ENCODE data around the gene NRAP.

DNA sequence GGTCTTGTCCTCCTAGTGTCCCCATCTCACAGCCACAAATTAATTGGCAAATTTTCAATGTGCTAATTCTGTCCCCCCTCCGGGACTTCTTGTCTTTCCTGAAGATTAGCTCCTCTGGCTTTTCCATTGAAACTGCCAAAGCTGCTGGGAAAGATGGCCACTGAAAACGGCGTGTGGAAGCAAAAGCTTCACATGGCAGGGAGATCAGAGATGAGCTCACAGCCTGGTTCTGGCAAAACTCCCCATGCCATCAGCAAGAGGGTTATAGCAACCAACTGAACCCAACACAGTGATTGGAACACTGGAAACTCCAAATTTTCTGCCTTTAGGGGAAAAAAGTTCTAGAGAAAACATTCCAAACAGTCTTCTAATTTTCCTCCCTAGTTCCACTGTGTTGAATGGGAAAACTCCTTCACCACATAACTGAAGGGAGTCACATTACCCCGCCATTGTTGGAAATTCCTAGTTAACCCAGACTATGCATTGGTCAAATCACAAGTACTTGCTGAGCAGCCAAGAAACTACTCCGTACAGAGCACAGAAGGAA, 37.0 kb downstream of the NRAP start:
- TF ChIP-seq, protein P1, sequence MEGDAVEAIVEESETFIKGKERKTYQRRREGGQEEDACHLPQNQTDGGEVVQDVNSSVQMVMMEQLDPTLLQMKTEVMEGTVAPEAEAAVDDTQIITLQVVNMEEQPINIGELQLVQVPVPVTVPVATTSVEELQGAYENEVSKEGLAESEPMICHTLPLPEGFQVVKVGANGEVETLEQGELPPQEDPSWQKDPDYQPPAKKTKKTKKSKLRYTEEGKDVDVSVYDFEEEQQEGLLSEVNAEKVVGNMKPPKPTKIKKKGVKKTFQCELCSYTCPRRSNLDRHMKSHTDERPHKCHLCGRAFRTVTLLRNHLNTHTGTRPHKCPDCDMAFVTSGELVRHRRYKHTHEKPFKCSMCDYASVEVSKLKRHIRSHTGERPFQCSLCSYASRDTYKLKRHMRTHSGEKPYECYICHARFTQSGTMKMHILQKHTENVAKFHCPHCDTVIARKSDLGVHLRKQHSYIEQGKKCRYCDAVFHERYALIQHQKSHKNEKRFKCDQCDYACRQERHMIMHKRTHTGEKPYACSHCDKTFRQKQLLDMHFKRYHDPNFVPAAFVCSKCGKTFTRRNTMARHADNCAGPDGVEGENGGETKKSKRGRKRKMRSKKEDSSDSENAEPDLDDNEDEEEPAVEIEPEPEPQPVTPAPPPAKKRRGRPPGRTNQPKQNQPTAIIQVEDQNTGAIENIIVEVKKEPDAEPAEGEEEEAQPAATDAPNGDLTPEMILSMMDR (conservative IDR thresholded peaks at IDR 0.05 in 1 of 2, IDR thresholded peaks at IDR 0.05 in 1 of 2; ENCODE audit: extremely low read depth in 1 of 2, insufficient read depth in 1 of 2, low read depth in 1 of 2, low read length in 2 of 2), result no peak
- no peak for TF ChIP-seq EZH2 (IDR thresholded peaks at IDR 0.05; ENCODE audit: borderline replicate concordance, low read length)
